GM12878 (cell line): Measurements from ENCODE around the gene SMIM20. TPM values are rescaled to one million over a fixed set of nuclear protein-coding genes. Genes with fewer than 3 reads are reported as not detected.

Experiments used
- ATAC-seq: fragments of 200-7000 bp; cut with Tn5 transposase; 3 replicates; pipeline ENCODE4 v1.9.1; 2020; ENCODE audit warnings: mild to moderate bottlenecking, moderate library complexity
- BruUV-seq: library from RNA; stranded (reverse); fragments of 400-500 nt; replicated peaks from 2 replicates; lab custom pipeline; 2021; lab: Mats Ljungman, UMichigan
- CTCF ChIA-PET: fragments of 300-600 bp; sonication (Branson Sonifier 250); formaldehyde crosslinking; extraction: SDS; loops from one replicate; lab custom pipeline; 2021; ENCODE audit warnings: inconsistent platforms; lab: Yijun Ruan, JAX
- POLR2A ChIA-PET: fragments of 350-600 bp; formaldehyde crosslinking; extraction: SDS; loops from one replicate; lab custom pipeline; 2021; ENCODE audit warnings: inconsistent platforms; lab: Charles Lee
- RAD21 ChIA-PET: fragments of 300-600 bp; sonication (Branson Sonifier 250); formaldehyde crosslinking; loops from one replicate; lab custom pipeline; 2023; ENCODE audit warnings: antibody characterized with exemption; ENCODE audit not compliant: unreplicated experiment; lab: Charles Lee
- SMC1A ChIA-PET: fragments of 300-600 bp; sonication (Branson Sonifier 250); formaldehyde crosslinking; loops from one replicate; lab custom pipeline; 2023; ENCODE audit not compliant: unreplicated experiment, uncharacterized antibody; lab: Charles Lee
- DNase-seq: peaks from one replicate; pipeline ENCODE4 v3.0.0-alpha.2; 2011; ENCODE audit warnings: low read depth, low spot score
- FAIRE-seq: peaks from 3 replicates; lab custom pipeline; 2011; peaks lifted over from hg19 to GRCh38; lab: Jason Lieb, UNC
- H2AFZ ChIP-seq: 2 replicates; pipeline ENCODE4 v1.6.0; 2011; ENCODE audit warnings: low read depth, low read length, control low read depth; ENCODE audit not compliant: control insufficient read depth
- H3K27ac ChIP-seq: 2 replicates; pipeline ENCODE4 v1.5.1; 2011; ENCODE audit warnings: control low read depth; ENCODE audit not compliant: control insufficient read depth, insufficient read depth
- H3K27me3 ChIP-seq, 2 experiments: replicated peaks in 1 of 2; 2 replicates each; pipeline versions ENCODE4 v1.6.0 to v1.6.1; 2011; ENCODE audit warnings: low read length in 1 of 2; ENCODE audit not compliant: control insufficient read depth in 2 of 2, insufficient read depth in 2 of 2
- H3K36me3 ChIP-seq, 2 experiments: 2 replicates each; pipeline ENCODE4 v1.5.1; 2011; ENCODE audit warnings: low read length in 1 of 2; ENCODE audit not compliant: control insufficient read depth in 2 of 2, insufficient read depth in 2 of 2
- H3K4me1 ChIP-seq: 2 replicates; pipeline ENCODE4 v1.6.1; 2011; ENCODE audit warnings: mild to moderate bottlenecking, low read length, moderate library complexity, mixed read lengths; ENCODE audit not compliant: control insufficient read depth, insufficient read depth
- H3K4me2 ChIP-seq: 2 replicates; pipeline ENCODE4 v1.6.0; 2011; ENCODE audit warnings: control low read depth; ENCODE audit not compliant: control insufficient read depth, insufficient read depth
- H3K4me3 ChIP-seq: fragments of 200-600 bp; sonication (generic); 2 replicates; pipeline ENCODE4 v1.5.1; 2016
- H3K79me2 ChIP-seq: 2 replicates; pipeline ENCODE4 v1.6.0; 2011; ENCODE audit warnings: low read length; ENCODE audit not compliant: control insufficient read depth, insufficient read depth
- H3K9ac ChIP-seq: 2 replicates; pipeline ENCODE4 v1.8.0; 2011; ENCODE audit warnings: low read length, control low read depth, mixed read lengths; ENCODE audit not compliant: control insufficient read depth, insufficient read depth
- H3K9me3 ChIP-seq: replicated peaks from 3 replicates; pipeline ENCODE4 v1.5.1; 2011; ENCODE audit warnings: mild to moderate bottlenecking, low read length; ENCODE audit not compliant: control insufficient read depth, insufficient read depth
- H4K20me1 ChIP-seq: 2 replicates; pipeline ENCODE4 v1.6.0; 2011; ENCODE audit not compliant: control insufficient read depth, insufficient read depth
- ATF7 ChIP-seq: fragments of 450-650 bp; IDR thresholded peaks from 2 replicates; pipeline ENCODE4 v1.6.1; 2016; ENCODE audit warnings: low read depth, mild to moderate bottlenecking
- BHLHE40 ChIP-seq, 2 experiments: fragments of 450-650 bp in 1 of 2; IDR thresholded peaks; 2 replicates each; pipeline ENCODE4 v1.6.1; 2011 to 2017; ENCODE audit warnings: low read depth in 2 of 2, borderline replicate concordance in 1 of 2, improper control_type of control experiment in 1 of 2, low read length in 1 of 2, mild to moderate bottlenecking in 1 of 2
- CREM ChIP-seq: IDR thresholded peaks from 2 replicates; pipeline ENCODE4 v1.6.1; 2014; ENCODE audit warnings: antibody characterized with exemption, low read depth
- DPF2 ChIP-seq: fragments of 450-650 bp; IDR thresholded peaks from 2 replicates; pipeline ENCODE4 v1.6.1; 2017; ENCODE audit warnings: mild to moderate bottlenecking
- IKZF2 ChIP-seq, 2 experiments: fragments of 450-650 bp; IDR thresholded peaks; 2 replicates each; pipeline ENCODE4 v1.6.1; 2017; ENCODE audit warnings: mild to moderate bottlenecking in 2 of 2, moderate library complexity in 2 of 2
- JUND ChIP-seq: IDR thresholded peaks from 2 replicates; pipeline ENCODE4 v1.6.1; 2012; ENCODE audit warnings: low read depth, mild to moderate bottlenecking, low read length, improper control_type of control experiment, moderate library complexity
- MTA3 ChIP-seq: IDR thresholded peaks from 2 replicates; pipeline ENCODE4 v1.6.1; 2012; ENCODE audit warnings: low read length, inconsistent platforms, borderline replicate concordance
- NFIC ChIP-seq: IDR thresholded peaks from 2 replicates; pipeline ENCODE4 v1.6.1; 2012; ENCODE audit warnings: low read depth, mild to moderate bottlenecking, inconsistent platforms, low read length, moderate library complexity
- PAX5 ChIP-seq: IDR thresholded peaks from 2 replicates; pipeline ENCODE4 v1.6.1; 2011; ENCODE audit warnings: low read depth, low read length, borderline replicate concordance
- RELA ChIP-seq: fragments of 450-650 bp; IDR thresholded peaks from 2 replicates; pipeline ENCODE4 v1.8.0; 2014; ENCODE audit warnings: borderline replicate concordance; ENCODE audit not compliant: partially characterized antibody
- SREBF2 ChIP-seq: IDR thresholded peaks from 2 replicates; pipeline ENCODE4 v1.6.1; 2012; ENCODE audit warnings: mild to moderate bottlenecking, low read length
- STAT3 ChIP-seq: IDR thresholded peaks from 2 replicates; pipeline ENCODE4 v1.6.1; 2011; ENCODE audit warnings: low read depth, low read length, improper control_type of control experiment
- TCF12 ChIP-seq: IDR thresholded peaks from 2 replicates; pipeline ENCODE4 v1.6.1; 2011; ENCODE audit warnings: low read depth, mild to moderate bottlenecking, low read length
- ZNF622 ChIP-seq: fragments of 450-650 bp; IDR thresholded peaks from 2 replicates; pipeline ENCODE4 v1.6.1; 2017; ENCODE audit warnings: mild to moderate bottlenecking, inconsistent platforms
- ZZZ3 ChIP-seq: IDR thresholded peaks from 2 replicates; pipeline ENCODE4 v1.6.1; 2011; ENCODE audit warnings: low read depth; ENCODE audit not compliant: control insufficient read depth, insufficient read length
- WGBS: methylation state at CpG from one replicate; pipeline ENCODE4 v1.1.6; 2016; ENCODE audit warnings: low lambda C conversion rate; ENCODE audit not compliant: insufficient replicate concordance, insufficient coverage; ENCODE audit errors: missing lambda C conversion rate; 5-methylcytosine and 5-hydroxymethylcytosine counted together
- in situ Hi-C: fragments of 300-500 bp; cut with MboI; formaldehyde crosslinking; loops from 9 replicates; pipeline ENCODE4 v1.14.3; 2018; ENCODE audit warnings: mixed read lengths
- intact Hi-C: fragments of 100-400 bp; cut with micrococcal nuclease; formaldehyde crosslinking; loops from one replicate; pipeline ENCODE4 v1.14.2; 2022; ENCODE audit not compliant: unreplicated experiment
- polyA plus RNA-seq, 11 experiments: library from polyadenylated mRNA; depleted of rRNA in 4 of 11; unstranded in 6 of 11; stranded (reverse) in 5 of 11; fragments of >200 nt; fragmentation: Nextera tagmentation in 4 of 11; fragmentation: Illumina TruSeq in 1 of 11; extraction: Ambion mirVana in 4 of 11; extraction: Trizol in 1 of 11; gene quantifications; 1 replicate in 1 of 11; 2 replicates in 10 of 11; pipeline versions ENCODE4 v1.2.1 to v1.2.3, GENCODE V29; 2011 to 2016; ENCODE audit warnings: inconsistent platforms in 2 of 11, missing spikeins in 2 of 11, low read depth in 1 of 11
- total RNA-seq, 4 experiments: library from RNA; depleted of rRNA in 3 of 4; stranded (reverse); fragments of >200 nt in 3 of 4; fragmentation: Illumina TruSeq in 1 of 4; extraction: Trizol in 1 of 4; gene quantifications; 2 replicates each; pipeline versions ENCODE4 v1.2.1 to v1.2.3, GENCODE V29; 2013 to 2021
- TF ChIP-seq, protein P1 (sequence below): IDR thresholded peaks from 2 replicates; pipeline ENCODE4 v1.6.1; 2012; ENCODE audit warnings: low read length, inconsistent platforms

SMIM20 gene
- total and polyA plus RNA-seq, 10 of the 15 experiments (the other 5 are each of a cell fraction or from before 2014, with no cell fraction given), result 17.3 to 38.0 (median 28.8) TPM

- SMC1A ChIA-PET, result interaction anchor here (0.6 to 2.4 kb wide), 13 partner anchors 11 to 568 kb away, joined by 3 to 11 read pairs (median 4); no protein-coding TSS in a partner anchor
- POLR2A ChIA-PET, result interaction anchor here (1.3 to 1.8 kb wide), 2 partner anchors 10 to 79 kb away, joined by 4 to 6 read pairs; no protein-coding TSS in a partner anchor
- no peak overlapping the region for H3K9ac ChIP-seq
- no peaks in the 10 kb centered on the region for H3K9me3 ChIP-seq
- TF ChIP-seq JUND (no peak), STAT3 (0 out of 2 replicates have a peak, but pooled peaks have one; percentile 3)
- no peaks in the 10 kb centered on the region for H3K27me3 ChIP-seq
- no peaks in the 10 kb centered on the region for H4K20me1 ChIP-seq
- H3K4me2 ChIP-seq, result peak overlapping the region; percentile 82
- H3K4me1 ChIP-seq, result peaks cover 11% of the 10 kb centered on the region; the same call in 1 of the 2 replicates
- H3K79me2 ChIP-seq, result no peaks in the 10 kb centered on the region
- in situ Hi-C loops (no loop called here), intact Hi-C loops (loop anchor here (1.0 kb wide), 1 partner anchor 24 kb away; the partner anchor contains the start of gene SMIM20)
- no peaks in the 10 kb centered on the region for H3K36me3 ChIP-seq
- peak overlapping the region; percentile 33 for H2AFZ ChIP-seq
- H3K4me3 ChIP-seq, result peak overlapping the region; percentile 37; the same call in 1 of the 2 replicates
- RAD21 ChIA-PET, result interaction anchor here (0.6 to 1.0 kb wide), 4 partner anchors 85 to 138 kb away, joined by 3 read pairs; no protein-coding TSS in a partner anchor
- no peak overlapping the region for H3K27ac ChIP-seq
- no TSS peak for BruUV-seq
- DNase-seq, result no peak
- CTCF ChIA-PET, result interaction anchor here (1.0 to 2.4 kb wide), 2 partner anchors 9 to 50 kb away, joined by 3 to 7 read pairs; no protein-coding TSS in a partner anchor
- FAIRE-seq, result peak; percentile 7
- peak; percentile 78 for ATAC-seq
- 19% methylated on average over 6 of the region's 6 CpGs for WGBS
These were observed 24.3 kb downstream of the SMIM20 start for GRCh38 chr4:25938366-25938765.

GRCh38 chr4:25938787-25939186 is 24.8 kb downstream of the SMIM20 start:
- peak; percentile 93 for FAIRE-seq
- Histone ChIP-seq H3K4me1 (peaks cover 11% of the 10 kb centered on the region; the same call in 1 of the 2 replicates), H3K79me2 (no peaks in the 10 kb centered on the region), H3K27me3 (no peaks in the 10 kb centered on the region), H3K4me3 (no peak overlapping the region; the same call in 1 of the 2 replicates), H3K27ac (no peak overlapping the region; the same call in 1 of the 2 replicates), H3K9ac (no peak overlapping the region), H4K20me1 (no peaks in the 10 kb centered on the region), H3K36me3 (no peaks in the 10 kb centered on the region), H2AFZ (peak overlapping the region; percentile 33), H3K9me3 (no peaks in the 10 kb centered on the region), H3K4me2 (peak overlapping the region; percentile 82)
- peak; percentile 85 for DNase-seq
- SMC1A ChIA-PET, result interaction anchor here (0.6 to 2.4 kb wide), 15 partner anchors 11 to 568 kb away, joined by 3 to 11 read pairs (median 4); no protein-coding TSS in a partner anchor
- RAD21 ChIA-PET, result interaction anchor here (0.9 to 2.0 kb wide), 3 partner anchors 32 to 120 kb away, joined by 3 to 5 read pairs (median 3); no protein-coding TSS in a partner anchor
- CTCF ChIA-PET, result interaction anchor here (1.0 to 2.4 kb wide), 2 partner anchors 9 to 50 kb away, joined by 3 to 7 read pairs; no protein-coding TSS in a partner anchor
- peak; percentile 96 for ATAC-seq
- BruUV-seq, result no TSS peak
- in situ Hi-C loops, result no loop called here
- intact Hi-C loops, result loop anchor here (1.0 kb wide), 1 partner anchor 24 kb away; the partner anchor contains the start of gene SMIM20
- WGBS, result 0% methylated on average over 3 of the region's 3 CpGs
- POLR2A ChIA-PET, result interaction anchor here (1.3 to 1.8 kb wide), 2 partner anchors 11 to 79 kb away, joined by 4 to 6 read pairs; no protein-coding TSS in a partner anchor
- TF ChIP-seq SREBF2, result no peak
- TF ChIP-seq MTA3, result no peak
- peak; percentile 91 for TF ChIP-seq DPF2
- TF ChIP-seq ATF7, result peak; percentile 75
- TF ChIP-seq ZNF622, result no peak
- TF ChIP-seq NFIC, result peak; percentile 83
- peak; percentile 80 for TF ChIP-seq TCF12
- TF ChIP-seq RELA, result no peak
- 0 out of 2 replicates have a peak, but pooled peaks have one; percentile 34 for TF ChIP-seq PAX5
- no peak for TF ChIP-seq ZZZ3
- TF ChIP-seq BHLHE40 (IDR thresholded peaks at IDR 0.05; ENCODE audit: borderline replicate concordance in 1 of 2, low read depth in 2 of 2, low read length in 1 of 2), result peak in 1 of 2 experiments; percentile 28; a peak in 1 of 4 replicates
- TF ChIP-seq, protein P1, sequence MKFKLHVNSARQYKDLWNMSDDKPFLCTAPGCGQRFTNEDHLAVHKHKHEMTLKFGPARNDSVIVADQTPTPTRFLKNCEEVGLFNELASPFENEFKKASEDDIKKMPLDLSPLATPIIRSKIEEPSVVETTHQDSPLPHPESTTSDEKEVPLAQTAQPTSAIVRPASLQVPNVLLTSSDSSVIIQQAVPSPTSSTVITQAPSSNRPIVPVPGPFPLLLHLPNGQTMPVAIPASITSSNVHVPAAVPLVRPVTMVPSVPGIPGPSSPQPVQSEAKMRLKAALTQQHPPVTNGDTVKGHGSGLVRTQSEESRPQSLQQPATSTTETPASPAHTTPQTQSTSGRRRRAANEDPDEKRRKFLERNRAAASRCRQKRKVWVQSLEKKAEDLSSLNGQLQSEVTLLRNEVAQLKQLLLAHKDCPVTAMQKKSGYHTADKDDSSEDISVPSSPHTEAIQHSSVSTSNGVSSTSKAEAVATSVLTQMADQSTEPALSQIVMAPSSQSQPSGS, result peak; percentile 52; the same call in 1 of the 2 replicates
- TF ChIP-seq IKZF2 (IDR thresholded peaks at IDR 0.05), result peak; percentile 94
- peak; percentile 64; the same call in 1 of the 2 replicates for TF ChIP-seq CREM
